Measurements from ENCODE around the gene TMEM244.
"Not testable (repeated sequence)": the region's sequence is repeated elsewhere in the genome, so short reads cannot be mapped to it uniquely, and the experiment has no call there.

TMEM244 gene

GRCh38 chr6:129802920-129803319 is 58.2 kb downstream of the TMEM244 start:
- DNase-seq: not testable (repeated sequence)

GRCh38 chr6:129801909-129802308 is 59.2 kb downstream of the TMEM244 start:
- DNase-seq: no peak

GRCh38 chr6:129795261-129795660 is 65.9 kb downstream of the TMEM244 start:
- peak; percentile 39 for DNase-seq

GRCh38 chr6:129793447-129793846 is 67.7 kb downstream of the TMEM244 start:
- DNase-seq: no peak

GRCh38 chr6:129792049-129792448 is 69.1 kb downstream of the TMEM244 start:
- no peak for DNase-seq

GRCh38 chr6:129790785-129791184 is 70.3 kb downstream of the TMEM244 start:
- no peak for DNase-seq

- no peak for DNase-seq
Measured at GRCh38 chr6:129789974-129790373, 71.1 kb downstream of the TMEM244 start.

GRCh38 chr6:129787816-129788215 is 73.3 kb downstream of the TMEM244 start:
- DNase-seq: no peak

GRCh38 chr6:129786548-129786947 is 74.6 kb downstream of the TMEM244 start:
- DNase-seq: peak; percentile 25

GRCh38 chr6:129785756-129786135 is 75.4 kb downstream of the TMEM244 start:
- DNase-seq: no peak

GRCh38 chr6:129785047-129785755 is 75.9 kb downstream of the TMEM244 start:
- DNase-seq: peak; percentile 59
